Liver (tissue), 9 donors: ENCODE data around the gene PACC1. TPM values are rescaled to one million over a fixed set of nuclear protein-coding genes. Genes with fewer than 3 reads are reported as not detected.

ENCODE experiments used
- DNase-seq: peaks from one replicate; pipeline ENCODE4 v3.0.0-alpha.2; 2017; ENCODE audit warnings: low spot score
- H3K27ac ChIP-seq, 2 donors: one replicate each; pipeline ENCODE4 v1.7.0; 2013; ENCODE audit warnings: inconsistent platforms in 2 of 2, low read length in 2 of 2, control low read depth in 1 of 2, low read depth in 1 of 2, mild to moderate bottlenecking in 1 of 2
- H3K27me3 ChIP-seq, 4 donors: one replicate each; pipeline versions ENCODE4 v1.6.1 to v1.7.0; 2013; ENCODE audit warnings: low read length in 3 of 4, inconsistent platforms in 1 of 4, mild to moderate bottlenecking in 1 of 4, moderate library complexity in 1 of 4; ENCODE audit not compliant: control insufficient read depth in 4 of 4, insufficient read depth in 4 of 4
- H3K36me3 ChIP-seq, 4 donors: one replicate each; pipeline versions ENCODE4 v1.6.1 to v1.7.0; 2013; ENCODE audit warnings: low read length in 3 of 4, mild to moderate bottlenecking in 3 of 4, low read depth in 1 of 4, moderate library complexity in 1 of 4; ENCODE audit not compliant: control insufficient read depth in 4 of 4, insufficient read depth in 3 of 4
- H3K4me1 ChIP-seq, 4 donors: one replicate each; pipeline versions ENCODE4 v1.6.1 to v1.7.0; 2013; ENCODE audit warnings: low read length in 3 of 4, mild to moderate bottlenecking in 3 of 4, moderate library complexity in 1 of 4; ENCODE audit not compliant: control insufficient read depth in 4 of 4, insufficient read depth in 4 of 4
- H3K4me3 ChIP-seq, 3 donors: one replicate each; pipeline versions ENCODE4 v1.6.1 to v1.7.0; 2013; ENCODE audit warnings: low read length in 3 of 3, control low read depth in 1 of 3, low read depth in 1 of 3, mild to moderate bottlenecking in 1 of 3
- H3K9ac ChIP-seq, 2 donors: one replicate each; pipeline ENCODE4 v1.7.0; 2013; ENCODE audit warnings: low read length in 2 of 2, mild to moderate bottlenecking in 2 of 2, moderate library complexity in 2 of 2, control low read depth in 1 of 2, low read depth in 1 of 2
- H3K9me3 ChIP-seq, 4 donors: one replicate each; pipeline versions ENCODE4 v1.6.1 to v1.7.0; 2013; ENCODE audit warnings: low read length in 3 of 4; ENCODE audit not compliant: control insufficient read depth in 4 of 4
- CTCF ChIP-seq: fragments of 150-350 bp; IDR thresholded peaks from 2 replicates; pipeline ENCODE4 v1.5.1; 2017; ENCODE audit warnings: improper control_type of control experiment, low read depth, low read length; ENCODE audit not compliant: missing input control
- EGR1 ChIP-seq, 2 donors: IDR thresholded peaks; 2 replicates each; pipeline ENCODE4 v1.6.1; 2016 to 2018; ENCODE audit warnings: antibody characterized with exemption in 2 of 2, low read depth in 2 of 2
- FOXA2 ChIP-seq: IDR thresholded peaks from 2 replicates; pipeline ENCODE4 v1.6.1; 2016; ENCODE audit warnings: antibody characterized with exemption
- GABPA ChIP-seq, 2 donors: IDR thresholded peaks in 1 of 2; conservative IDR thresholded peaks in 1 of 2; 2 replicates each; pipeline ENCODE4 v1.6.1; 2016; ENCODE audit warnings: antibody characterized with exemption in 2 of 2, mild to moderate bottlenecking in 1 of 2, moderate library complexity in 1 of 2
- HNF4G ChIP-seq: IDR thresholded peaks from 2 replicates; pipeline ENCODE4 v1.6.1; 2016; ENCODE audit warnings: antibody characterized with exemption
- JUND ChIP-seq, 2 donors: IDR thresholded peaks; 2 replicates each; pipeline ENCODE4 v1.6.1; 2016; ENCODE audit warnings: antibody characterized with exemption in 2 of 2
- MAX ChIP-seq: IDR thresholded peaks from 2 replicates; pipeline ENCODE4 v1.6.1; 2016; ENCODE audit warnings: antibody characterized with exemption
- NR2F2 ChIP-seq: IDR thresholded peaks from 2 replicates; pipeline ENCODE4 v1.6.1; 2016; ENCODE audit warnings: antibody characterized with exemption
- RAD21 ChIP-seq, 2 donors: IDR thresholded peaks; 2 replicates each; pipeline ENCODE4 v1.6.1; 2016; ENCODE audit warnings: antibody characterized with exemption in 2 of 2, mild to moderate bottlenecking in 2 of 2
- REST ChIP-seq: IDR thresholded peaks from 2 replicates; pipeline ENCODE4 v1.6.1; 2016; ENCODE audit warnings: antibody characterized with exemption, mild to moderate bottlenecking
- RXRA ChIP-seq, 2 donors: IDR thresholded peaks; 2 replicates each; pipeline ENCODE4 v1.6.1; 2017 to 2018; ENCODE audit warnings: antibody characterized with exemption in 2 of 2, mild to moderate bottlenecking in 1 of 2
- SP1 ChIP-seq: IDR thresholded peaks from 2 replicates; pipeline ENCODE4 v1.6.1; 2018; ENCODE audit warnings: antibody characterized with exemption, mild to moderate bottlenecking
- TAF1 ChIP-seq: conservative IDR thresholded peaks from 2 replicates; pipeline ENCODE4 v1.6.1; 2016; ENCODE audit warnings: antibody characterized with exemption, mild to moderate bottlenecking
- ZBTB33 ChIP-seq: IDR thresholded peaks from 2 replicates; pipeline ENCODE4 v1.6.1; 2016; ENCODE audit warnings: antibody characterized with exemption
- WGBS: extraction: QIAGEN DNeasy Blood & Tissue Kit; methylation state at CpG from one replicate; pipeline ENCODE4 v1.1.7; 2013; 5-methylcytosine and 5-hydroxymethylcytosine counted together
- polyA plus RNA-seq, 2 donors: library from polyadenylated mRNA; stranded (reverse) in 1 of 2; unstranded in 1 of 2; fragments of 200-250 nt in 1 of 2; fragments of >200 nt in 1 of 2; fragmentation: Nextera tagmentation in 1 of 2; extraction: Ambion mirVana in 1 of 2; gene quantifications; one replicate each; pipeline versions ENCODE4 v1.2.1 to v1.2.3, GENCODE V29; 2013 to 2015
- total RNA-seq, 2 donors: library from RNA; depleted of rRNA; stranded (reverse); fragments of >200 nt; gene quantifications; one replicate each; pipeline ENCODE4 v1.2.3, GENCODE V29; 2014
- donor health status: healthy.
- donor health status: healthy.
- donor health status: healthy.
- donor health status: healthy.
- donor health status: healthy.

PACC1 gene
- total and polyA plus RNA-seq, 4 donors = 1.4 to 3.4 (median 1.7) TPM

- no peak overlapping the region for H3K9ac ChIP-seq
- TF ChIP-seq GABPA (IDR thresholded peaks at IDR 0.05 in 1 of 2, conservative IDR thresholded peaks at IDR 0.05 in 1 of 2) (no peak), ZBTB33 (no peak), TAF1 (no peak)
- peaks cover 0 to 13% (median 6%) of the 10 kb centered on the region in 4 donors for H3K4me1 ChIP-seq
- 93% methylated on average over 9 of the region's 9 CpGs for WGBS
- no peaks in the 10 kb centered on the region for H3K36me3 ChIP-seq
- no peaks in the 10 kb centered on the region for H3K9me3 ChIP-seq
- H3K4me3 ChIP-seq = no peak overlapping the region
- no peak overlapping the region for H3K27ac ChIP-seq
- no peaks in the 10 kb centered on the region for H3K27me3 ChIP-seq
- DNase-seq = no peak
Measured at GRCh38 chr1:212431644-212432043, 17.0 kb upstream of the PACC1 start.

GRCh38 chr1:212430955-212431394 lies 16.3 kb upstream of the PACC1 start:
- H3K4me3 ChIP-seq = no peak overlapping the region
- H3K27me3 ChIP-seq = no peaks in the 10 kb centered on the region
- H3K9me3 ChIP-seq = no peaks in the 10 kb centered on the region
- H3K27ac ChIP-seq = no peak overlapping the region
- no peaks in the 10 kb centered on the region for H3K36me3 ChIP-seq
- no peak overlapping the region for H3K9ac ChIP-seq
- TF ChIP-seq NR2F2 = peak; percentile 56
- TF ChIP-seq HNF4G = no peak
- TF ChIP-seq SP1 = no peak
- WGBS = 75% methylated on average over 3 of the region's 3 CpGs
- H3K4me1 ChIP-seq = peaks cover 0 to 13% (median 6%) of the 10 kb centered on the region in 4 donors
- DNase-seq = no peak

- Histone ChIP-seq H3K9ac (no peak overlapping the region), H3K4me3 (no peak overlapping the region), H3K36me3 (no peaks in the 10 kb centered on the region), H3K27ac (no peak overlapping the region), H3K9me3 (no peaks in the 10 kb centered on the region), H3K27me3 (no peaks in the 10 kb centered on the region), H3K4me1 (peaks cover 0 to 13% (median 6%) of the 10 kb centered on the region in 4 donors)
- DNase-seq = no peak
- TF ChIP-seq MAX (no peak), GABPA (IDR thresholded peaks at IDR 0.05 in 1 of 2, conservative IDR thresholded peaks at IDR 0.05 in 1 of 2) (no peak), EGR1 (IDR thresholded peaks at IDR 0.05; ENCODE audit: low read depth in 2 of 2) (no peak), JUND (IDR thresholded peaks at IDR 0.05) (no peak), CTCF (no peak), ZBTB33 (no peak), REST (no peak), RAD21 (IDR thresholded peaks at IDR 0.05) (no peak), SP1 (no peak), TAF1 (no peak), RXRA (IDR thresholded peaks at IDR 0.05) (no peak), FOXA2 (no peak)
- 82% methylated on average over 2 of the region's 2 CpGs for WGBS
Measured at GRCh38 chr1:212430416-212430815, 15.7 kb upstream of the PACC1 start.
